K562 (cell line): ENCODE data around the gene ANKRD13B. TPM values are rescaled to one million over a fixed set of nuclear protein-coding genes. Genes with fewer than 3 reads are reported as not detected.

ENCODE experiments used
- ATAC-seq: fragments of 200-7000 bp; cut with Tn5 transposase; 3 replicates; pipeline ENCODE4 v1.9.1; 2020; ENCODE audit warnings: moderate library complexity
- BruUV-seq: library from RNA; stranded (reverse); fragments of 400-500 nt; replicated peaks from 2 replicates; lab custom pipeline; 2021; lab: Mats Ljungman, UMichigan
- CTCF ChIA-PET: fragments of 300-600 bp; formaldehyde crosslinking; extraction: SDS; loops from one replicate; lab custom pipeline; 2021; ENCODE audit warnings: low intra/inter-chr PET ratio; lab: Yijun Ruan, JAX
- POLR2A ChIA-PET: fragments of 300-600, 350-650 bp; sonication (Branson Sonifier 250); formaldehyde crosslinking; extraction: SDS; loops from one replicate; lab custom pipeline; 2021; ENCODE audit warnings: antibody characterized with exemption, inconsistent platforms; lab: Yijun Ruan, JAX
- DNase-seq, 4 experiments: peaks; one replicate each; pipeline versions ENCODE4 v3.0.0 to v3.0.0-alpha.2; 2011 to 2018; ENCODE audit warnings: low spot score in 3 of 4, mixed read lengths in 3 of 4; ENCODE audit errors: extremely low read depth in 1 of 4
- FAIRE-seq: peaks from 2 replicates; lab custom pipeline; 2011; peaks lifted over from hg19 to GRCh38; lab: Jason Lieb, UNC
- H2AFZ ChIP-seq: 2 replicates; pipeline ENCODE4 v1.6.0; 2011; ENCODE audit warnings: low read depth, low read length, control low read depth, inconsistent platforms
- H3K27ac ChIP-seq: fragments of 200-600 bp; 3 replicates; pipeline ENCODE4 v1.8.0; 2011; ENCODE audit warnings: low read depth, mild to moderate bottlenecking, control low read depth, inconsistent platforms, low read length, moderate library complexity, mixed read lengths; ENCODE audit errors: extremely low read depth
- H3K27me3 ChIP-seq, 2 experiments: fragments of 300-600 bp in 1 of 2; 2 replicates in 1 of 2; 3 replicates in 1 of 2; pipeline versions ENCODE4 v1.6.0 to v1.8.0; 2011; ENCODE audit warnings: inconsistent platforms in 2 of 2, low read length in 2 of 2, mild to moderate bottlenecking in 1 of 2, mixed read lengths in 1 of 2, moderate library complexity in 1 of 2; ENCODE audit not compliant: control insufficient read depth in 2 of 2, insufficient read depth in 2 of 2
- H3K36me3 ChIP-seq: fragments of 300-600 bp; 3 replicates; pipeline ENCODE4 v1.8.0; 2011; ENCODE audit warnings: mild to moderate bottlenecking, low read length, inconsistent platforms; ENCODE audit not compliant: control insufficient read depth, insufficient read depth
- H3K4me1 ChIP-seq, 2 experiments: fragments of 200-600 bp in 1 of 2; replicated peaks in 1 of 2; 2 replicates in 1 of 2; 3 replicates in 1 of 2; pipeline versions ENCODE4 v1.5.1 to v1.8.0; 2011; ENCODE audit warnings: inconsistent platforms in 2 of 2, low read length in 2 of 2, mild to moderate bottlenecking in 1 of 2, mixed read lengths in 1 of 2, moderate library complexity in 1 of 2; ENCODE audit not compliant: control insufficient read depth in 2 of 2, insufficient read depth in 2 of 2
- H3K4me2 ChIP-seq: 2 replicates; pipeline ENCODE4 v1.6.1; 2011; ENCODE audit warnings: low read length, control low read depth, inconsistent platforms, mixed read lengths; ENCODE audit not compliant: insufficient read depth
- H3K4me3 ChIP-seq: fragments of 200-600 bp; sonication (generic), shearing (Covaris generic); 2 replicates; pipeline ENCODE4 v1.5.1; 2016; ENCODE audit warnings: control low read depth, inconsistent platforms
- H3K79me2 ChIP-seq: fragments of 200-600 bp; 3 replicates; pipeline ENCODE4 v1.8.0; 2011; ENCODE audit warnings: low read length, inconsistent platforms; ENCODE audit not compliant: control insufficient read depth, insufficient read depth
- H3K9ac ChIP-seq, 2 experiments: 2 replicates each; pipeline versions ENCODE4 v1.6.0 to v1.6.1; 2011; ENCODE audit warnings: low read depth in 2 of 2, low read length in 2 of 2, control low read depth in 1 of 2, inconsistent platforms in 1 of 2, mild to moderate bottlenecking in 1 of 2, mixed read lengths in 1 of 2; ENCODE audit not compliant: insufficient read depth in 1 of 2
- H3K9me1 ChIP-seq: one replicate; pipeline ENCODE4 v1.6.0; 2011; ENCODE audit warnings: inconsistent platforms, mild to moderate bottlenecking, low read length, moderate library complexity; ENCODE audit not compliant: control insufficient read depth, insufficient read depth
- H3K9me3 ChIP-seq: replicated peaks from 2 replicates; pipeline ENCODE4 v1.5.1; 2011; ENCODE audit warnings: low read depth, low read length, inconsistent platforms; ENCODE audit not compliant: control insufficient read depth, insufficient read depth
- H4K20me1 ChIP-seq: replicated peaks from 2 replicates; pipeline ENCODE4 v1.6.1; 2011; ENCODE audit warnings: low read length, inconsistent platforms, mixed read lengths; ENCODE audit not compliant: control insufficient read depth, insufficient read depth
- CXXC5 ChIP-seq: fragments of 250-450 bp; sonication (Bioruptor Pico); IDR thresholded peaks from 2 replicates; pipeline ENCODE4 v1.8.0; 2022; ENCODE audit warnings: inconsistent platforms, mild to moderate bottlenecking, moderate library complexity
- FOXJ2 ChIP-seq: fragments of 200-800 bp; sonication (Bioruptor generic); IDR thresholded peaks from 2 replicates; pipeline ENCODE4 v1.6.1; 2016; ENCODE audit warnings: missing genetic modification characterization, missing compliant biosample characterization
- HDAC1 ChIP-seq, 2 experiments: fragments of 450-650 bp; IDR thresholded peaks; 2 replicates each; pipeline ENCODE4 v1.6.1; 2016 to 2017; ENCODE audit warnings: inconsistent platforms in 1 of 2, mild to moderate bottlenecking in 1 of 2, moderate library complexity in 1 of 2
- KDM5B ChIP-seq: fragments of 200-600 bp; sonication (generic); IDR thresholded peaks from 2 replicates; pipeline ENCODE4 v1.6.1; 2012; ENCODE audit warnings: low read depth, mild to moderate bottlenecking, moderate library complexity, low read length, control low read depth, inconsistent platforms; ENCODE audit not compliant: insufficient replicate concordance
- MTA3 ChIP-seq: fragments of 450-650 bp; formaldehyde crosslinking; IDR thresholded peaks from 2 replicates; pipeline ENCODE4 v1.6.1; 2017; ENCODE audit warnings: mild to moderate bottlenecking, borderline replicate concordance
- NONO ChIP-seq, 2 experiments: fragments of 200-400 bp in 1 of 2; fragments of 450-650 bp in 1 of 2; formaldehyde crosslinking in 1 of 2; IDR thresholded peaks; 2 replicates each; pipeline ENCODE4 v1.6.1; 2017; ENCODE audit warnings: low read depth in 2 of 2, mild to moderate bottlenecking in 2 of 2, moderate library complexity in 2 of 2, low read length in 1 of 2
- SIN3A ChIP-seq, 2 experiments: fragments of 150-350 bp in 1 of 2; IDR thresholded peaks; 2 replicates each; pipeline ENCODE4 v1.6.1; 2011 to 2016; ENCODE audit warnings: borderline replicate concordance in 2 of 2, low read depth in 2 of 2, low read length in 2 of 2, mild to moderate bottlenecking in 2 of 2, moderate library complexity in 2 of 2; ENCODE audit not compliant: control insufficient read depth in 1 of 2
- SRF ChIP-seq, 2 experiments: fragments of 250-450, 450-650 bp in 1 of 2; sonication (Bioruptor Pico) in 1 of 2; sonication (generic) in 1 of 2; formaldehyde crosslinking; IDR thresholded peaks; 2 replicates each; pipeline versions ENCODE4 v1.5.0 to v1.5.1; 2020 to 2022; ENCODE audit warnings: mild to moderate bottlenecking in 1 of 2, missing genetic modification reagents in 1 of 2
- ZBTB40 ChIP-seq, 2 experiments: fragments of 450-650 bp in 1 of 2; sonication (generic) in 1 of 2; formaldehyde crosslinking in 1 of 2; IDR thresholded peaks; 2 replicates each; pipeline versions ENCODE4 v1.7.1 to v1.9.0; 2016 to 2022; ENCODE audit warnings: inconsistent platforms in 1 of 2, mild to moderate bottlenecking in 1 of 2, missing genetic modification reagents in 1 of 2
- ZFX ChIP-seq: sonication (generic); formaldehyde crosslinking; IDR thresholded peaks from 2 replicates; pipeline ENCODE4 v1.8.0; 2022; ENCODE audit warnings: mild to moderate bottlenecking, missing genetic modification reagents, moderate library complexity
- WGBS: fragments of 100-300 bp; shearing (Covaris generic); methylation state at CpG from one replicate; pipeline ENCODE4 v1.1.6; 2016; ENCODE audit warnings: low coverage, mixed read lengths; ENCODE audit not compliant: insufficient coverage; ENCODE audit errors: missing lambda C conversion rate; 5-methylcytosine and 5-hydroxymethylcytosine counted together
- in situ Hi-C: fragments of 300-500 bp; cut with MboI; formaldehyde crosslinking; loops from 4 replicates; pipeline ENCODE4 v1.15.0; 2018; ENCODE audit warnings: inconsistent platforms, mixed read lengths
- intact Hi-C: fragments of 100-400 bp; cut with micrococcal nuclease; formaldehyde crosslinking; loops from 2 replicates; pipeline ENCODE4 v1.14.2; 2022
- polyA plus RNA-seq, 8 experiments: library from polyadenylated mRNA; depleted of rRNA in 4 of 8; stranded (reverse) in 5 of 8; unstranded in 3 of 8; fragments of >200 nt; fragmentation: Nextera tagmentation in 2 of 8; fragmentation: Illumina TruSeq in 1 of 8; extraction: Ambion mirVana in 2 of 8; extraction: Trizol in 1 of 8; gene quantifications; 2 replicates each; pipeline versions ENCODE4 v1.2.1 to v1.2.3, GENCODE V29; 2011 to 2014; ENCODE audit warnings: inconsistent platforms in 1 of 8, missing spikeins in 1 of 8
- total RNA-seq, 7 experiments: library from RNA; depleted of rRNA in 6 of 7; stranded (reverse); fragments of >200 nt in 6 of 7; fragmentation: Illumina TruSeq in 2 of 7; extraction: Trizol in 2 of 7; gene quantifications; 2 replicates each; pipeline versions ENCODE4 v1.2.1 to v1.2.3, GENCODE V29; 2011 to 2021; ENCODE audit warnings: low replicate concordance in 1 of 7

ANKRD13B gene
- total and polyA plus RNA-seq, 9 of the 15 experiments (the other 6 are each of a cell fraction or from before 2014, with no cell fraction given), result 0.15 to 28.1 (median 4.6) TPM

GRCh38 chr17:29567554-29568330 lies 25.2 kb upstream of the ANKRD13B start:
- POLR2A ChIA-PET, result interaction anchor here (0.6 to 1.0 kb wide), 3 partner anchors 11 to 1134 kb away, joined by 3 to 4 read pairs (median 3); no protein-coding TSS in a partner anchor
- Histone ChIP-seq H3K9me3 (no peaks in the 10 kb centered on the region), H3K9me1 (peaks cover 3% of the 10 kb centered on the region), H3K9ac (peak overlapping the region; percentile 75 to 96), H3K27ac (peak overlapping the region; percentile 87), H3K36me3 (no peaks in the 10 kb centered on the region), H3K4me2 (peak overlapping the region; percentile 78), H2AFZ (peak overlapping the region; percentile 97), H3K27me3 (no peaks in the 10 kb centered on the region; a peak in 1 of 5 replicates), H3K4me3 (peak overlapping the region; percentile 57), H3K4me1 (peaks cover 3 to 50% of the 10 kb centered on the region in 2 experiments; a peak in 4 of 5 replicates), H3K79me2 (no peaks in the 10 kb centered on the region), H4K20me1 (no peaks in the 10 kb centered on the region)
- intact Hi-C loops (no loop called here), in situ Hi-C loops (no loop called here)
- ATAC-seq (peak; percentile 88), DNase-seq (peak; percentile 80 to 85 (median 83)), FAIRE-seq (peak; percentile 63)
- CTCF ChIA-PET, result interaction anchor here (0.6 to 1.5 kb wide), 3 partner anchors 198 to 551 kb away, joined by 3 to 4 read pairs (median 3); no protein-coding TSS in a partner anchor
- under 1% methylated on average over 63 of the region's 63 CpGs for WGBS
- BruUV-seq, result TSS peak; percentile 93
- TF ChIP-seq KDM5B (no peak), ZBTB40 (IDR thresholded peaks at IDR 0.05) (no peak), ZBTB40 (CRISPR knock-in tag; IDR thresholded peaks at IDR 0.05) (no peak), FOXJ2 (tag) (no peak), SIN3A (IDR thresholded peaks at IDR 0.05; ENCODE audit: borderline replicate concordance in 2 of 2, control insufficient read depth in 1 of 2, low read depth in 2 of 2, low read length in 2 of 2) (no peak; a peak in 1 of 4 replicates), ZFX (peak; percentile 29; the same call in 1 of the 2 replicates), HDAC1 (IDR thresholded peaks at IDR 0.05) (0 out of 4 replicates have a peak, but pooled peaks of 1 of the 2 experiments have one; percentile 3), MTA3 (peak; percentile 51; the same call in 1 of the 2 replicates), SRF (CRISPR knock-in tag; IDR thresholded peaks at IDR 0.05) (0 out of 4 replicates have a peak, but pooled peaks of 1 of the 2 experiments have one; percentile 13), NONO (IDR thresholded peaks at IDR 0.05; ENCODE audit: low read depth in 2 of 2, low read length in 1 of 2) (no peak), CXXC5 (CRISPR knock-in tag) (peak; percentile 66)
